Mesenchymal stem cell (in vitro differentiated cells and primary cell): Measurements from ENCODE around the gene CCDC187. TPM values are rescaled to one million over a fixed set of nuclear protein-coding genes. Genes with fewer than 3 reads are reported as not detected.
"Not testable (repeated sequence)": the region's sequence is repeated elsewhere in the genome, so short reads cannot be mapped to it uniquely, and the experiment has no call there.

Experiments
- DNase-seq: peaks from one replicate; pipeline ENCODE4 v3.0.0-alpha.2; 2013
- H2AFZ ChIP-seq: one replicate; pipeline ENCODE4 v1.6.1; 2013; ENCODE audit warnings: low read depth, mild to moderate bottlenecking, control low read depth, inconsistent platforms, low read length, moderate library complexity
- H2AK5ac ChIP-seq: 2 replicates; pipeline ENCODE4 v1.6.1; 2013; ENCODE audit warnings: low read length, moderate library complexity, mild to moderate bottlenecking, inconsistent platforms; ENCODE audit not compliant: severe bottlenecking
- H2BK120ac ChIP-seq: one replicate; pipeline ENCODE4 v1.6.1; 2013; ENCODE audit warnings: low read depth, mild to moderate bottlenecking, inconsistent platforms, low read length, moderate library complexity
- H2BK12ac ChIP-seq, 2 experiments: one replicate each; pipeline ENCODE4 v1.6.1; 2013; ENCODE audit warnings: inconsistent platforms in 2 of 2, low read length in 2 of 2, mild to moderate bottlenecking in 2 of 2, moderate library complexity in 2 of 2, control low read depth in 1 of 2
- H2BK15ac ChIP-seq: one replicate; pipeline ENCODE4 v1.6.1; 2013; ENCODE audit warnings: mild to moderate bottlenecking, low read depth, inconsistent platforms; ENCODE audit not compliant: poor library complexity, severe bottlenecking
- H2BK5ac ChIP-seq: 2 replicates; pipeline ENCODE4 v1.6.1; 2013; ENCODE audit warnings: low read depth, mild to moderate bottlenecking, low read length, control low read depth, inconsistent platforms; ENCODE audit not compliant: poor library complexity, severe bottlenecking
- H3K14ac ChIP-seq, 2 experiments: one replicate each; pipeline ENCODE4 v1.6.1; 2013; ENCODE audit warnings: inconsistent platforms in 2 of 2, low read length in 2 of 2, control low read depth in 1 of 2, mild to moderate bottlenecking in 1 of 2, moderate library complexity in 1 of 2
- H3K18ac ChIP-seq, 2 experiments: one replicate each; pipeline ENCODE4 v1.6.1; 2013; ENCODE audit warnings: inconsistent platforms in 2 of 2, low read length in 2 of 2, control low read depth in 1 of 2, low read depth in 1 of 2, mild to moderate bottlenecking in 1 of 2
- H3K23ac ChIP-seq, 2 experiments: one replicate each; pipeline ENCODE4 v1.6.1; 2013; ENCODE audit warnings: inconsistent platforms in 2 of 2, low read length in 2 of 2, mild to moderate bottlenecking in 2 of 2, moderate library complexity in 2 of 2, control low read depth in 1 of 2
- H3K27ac ChIP-seq: 2 replicates; pipeline ENCODE4 v1.5.1; 2013; ENCODE audit warnings: mild to moderate bottlenecking, moderate library complexity, low read length, control low read depth, inconsistent platforms; ENCODE audit not compliant: poor library complexity, severe bottlenecking
- H3K27me3 ChIP-seq, 2 experiments: 2 replicates each; pipeline versions ENCODE4 v1.6.1 to v1.7.0; 2013; ENCODE audit warnings: low read length in 2 of 2, mild to moderate bottlenecking in 2 of 2, moderate library complexity in 2 of 2, control low read depth in 1 of 2, inconsistent platforms in 1 of 2; ENCODE audit not compliant: control insufficient read depth in 1 of 2, insufficient read depth in 1 of 2
- H3K36me3 ChIP-seq, 2 experiments: 2 replicates each; pipeline versions ENCODE4 v1.6.1 to v1.7.0; 2013; ENCODE audit warnings: low read length in 2 of 2, control low read depth in 1 of 2, inconsistent platforms in 1 of 2, low read depth in 1 of 2, mild to moderate bottlenecking in 1 of 2; ENCODE audit not compliant: insufficient read depth in 2 of 2, control insufficient read depth in 1 of 2
- H3K4ac ChIP-seq, 2 experiments: one replicate each; pipeline ENCODE4 v1.6.1; 2013; ENCODE audit warnings: inconsistent platforms in 2 of 2, low read length in 2 of 2, mild to moderate bottlenecking in 2 of 2, moderate library complexity in 2 of 2, control low read depth in 1 of 2, low read depth in 1 of 2
- H3K4me1 ChIP-seq: 2 replicates; pipeline ENCODE4 v1.6.1; 2013; ENCODE audit warnings: low read depth, low read length, control low read depth; ENCODE audit not compliant: control insufficient read depth, insufficient read depth
- H3K4me2 ChIP-seq: 2 replicates; pipeline ENCODE4 v1.6.1; 2013; ENCODE audit warnings: low read length, mild to moderate bottlenecking, inconsistent platforms; ENCODE audit not compliant: poor library complexity, severe bottlenecking
- H3K4me3 ChIP-seq, 2 experiments: 2 replicates each; pipeline versions ENCODE4 v1.5.1 to v1.7.0; 2013; ENCODE audit warnings: low read length in 2 of 2, mild to moderate bottlenecking in 2 of 2, control low read depth in 1 of 2, low read depth in 1 of 2; ENCODE audit not compliant: insufficient read depth in 1 of 2
- H3K79me1 ChIP-seq: replicated peaks from 2 replicates; pipeline ENCODE4 v1.6.1; 2013; ENCODE audit warnings: mild to moderate bottlenecking, control low read depth, low read length, inconsistent platforms; ENCODE audit not compliant: poor library complexity, severe bottlenecking
- H3K9ac ChIP-seq: 2 replicates; pipeline ENCODE4 v1.7.0; 2013; ENCODE audit warnings: mild to moderate bottlenecking, low read length, moderate library complexity
- H3K9me3 ChIP-seq: 2 replicates; pipeline ENCODE4 v1.7.0; 2013; ENCODE audit warnings: mild to moderate bottlenecking, low read length; ENCODE audit not compliant: control insufficient read depth
- H4K8ac ChIP-seq: one replicate; pipeline ENCODE4 v1.6.1; 2013; ENCODE audit warnings: inconsistent platforms, mild to moderate bottlenecking, low read length, moderate library complexity
- H4K91ac ChIP-seq: one replicate; pipeline ENCODE4 v1.6.1; 2013; ENCODE audit warnings: mild to moderate bottlenecking, low read length, inconsistent platforms
- WGBS: methylation state at CpG from one replicate; pipeline ENCODE4 v1.1.7; 2013; ENCODE audit warnings: mixed read lengths; 5-methylcytosine and 5-hydroxymethylcytosine counted together
- polyA plus RNA-seq, 2 experiments: library from polyadenylated mRNA; stranded (reverse); fragments of 200-250 nt; gene quantifications; one replicate each; pipeline ENCODE4 v1.2.3, GENCODE V29; 2013

CCDC187 gene
- polyA plus RNA-seq (2013, experiment 1 of 2), result under 0.01 TPM
- polyA plus RNA-seq (2013, experiment 2 of 2), result not detected

- Histone ChIP-seq H3K4me1 (peaks cover 4% of the 10 kb centered on the region), H2AK5ac (no peak within 1 kb of the TSS), H3K27ac (no peak within 1 kb of the TSS), H2BK15ac (no peak within 1 kb of the TSS), H3K27me3 (peaks cover 4 to 66% of the 10 kb centered on the region in 2 experiments), H3K79me1 (no peaks in the 10 kb centered on the region), H2BK5ac (no peak within 1 kb of the TSS), H2BK12ac (no peak within 1 kb of the TSS), H3K9ac (no peak within 1 kb of the TSS), H3K18ac (no peak within 1 kb of the TSS), H3K4me2 (no peak within 1 kb of the TSS), H3K23ac (no peak within 1 kb of the TSS), H2BK120ac (no peak within 1 kb of the TSS), H3K14ac (no peak within 1 kb of the TSS), H3K9me3 (no peaks in the 10 kb centered on the region), H2AFZ (no peak within 1 kb of the TSS), H3K4ac (no peak within 1 kb of the TSS), H4K91ac (peak within 1 kb of the TSS; percentile 1), H3K36me3 (no peaks in the 10 kb centered on the region), H3K4me3 (no peak within 1 kb of the TSS), H4K8ac (no peak within 1 kb of the TSS)
- no peak for DNase-seq
- WGBS, result 85% methylated on average over 22 of the region's 22 CpGs
Measured at GRCh38 chr9:136303825-136304416, at the start of gene CCDC187. Gene CCDC187 (minus strand): TSS chr9:136304094. CDS start chr9:136303830, 264 bp downstream.

GRCh38 chr9:136353088-136353487 is 49.2 kb upstream of the CCDC187 start:
- H3K9me3 ChIP-seq, result no peaks in the 10 kb centered on the region
- H3K4me1 ChIP-seq, result peaks cover 41% of the 10 kb centered on the region
- no peak overlapping the region for H3K14ac ChIP-seq
- H2AFZ ChIP-seq, result no peak overlapping the region
- no peak overlapping the region for H3K4me3 ChIP-seq
- no peak overlapping the region for H2BK120ac ChIP-seq
- no peak overlapping the region for H3K4ac ChIP-seq
- H3K79me1 ChIP-seq, result no peaks in the 10 kb centered on the region
- H3K27ac ChIP-seq, result no peak overlapping the region
- H2BK15ac ChIP-seq, result no peak overlapping the region
- H4K8ac ChIP-seq, result no peak overlapping the region
- H2BK5ac ChIP-seq, result no peak overlapping the region
- H2AK5ac ChIP-seq, result no peak overlapping the region
- no peak overlapping the region for H4K91ac ChIP-seq
- H3K18ac ChIP-seq, result no peak overlapping the region
- 93% methylated on average over 11 of the region's 11 CpGs for WGBS
- no peak for DNase-seq
- no peak overlapping the region for H3K4me2 ChIP-seq
- H3K23ac ChIP-seq, result no peak overlapping the region
- peaks cover 16 to 72% of the 10 kb centered on the region in 2 experiments for H3K36me3 ChIP-seq
- H2BK12ac ChIP-seq, result no peak overlapping the region
- no peak overlapping the region for H3K9ac ChIP-seq
- no peaks in the 10 kb centered on the region for H3K27me3 ChIP-seq

GRCh38 chr9:136352682-136353081 is 48.8 kb upstream of the CCDC187 start:
- no peak for DNase-seq

GRCh38 chr9:136351868-136352267 is 48.0 kb upstream of the CCDC187 start:
- H2BK120ac ChIP-seq, DNase-seq, H3K4me2 ChIP-seq, H3K79me1 ChIP-seq, H4K91ac ChIP-seq, H3K23ac ChIP-seq, H3K27ac ChIP-seq, H2AK5ac ChIP-seq, H3K9me3 ChIP-seq, H3K18ac ChIP-seq, H2AFZ ChIP-seq, H3K4me3 ChIP-seq, H2BK12ac ChIP-seq, H4K8ac ChIP-seq, H3K14ac ChIP-seq, H3K27me3 ChIP-seq, H2BK15ac ChIP-seq, H3K9ac ChIP-seq, H3K4ac ChIP-seq, H2BK5ac ChIP-seq: not testable (repeated sequence)
- Histone ChIP-seq H3K36me3 (peaks cover 13 to 61% of the 10 kb centered on the region in 2 experiments), H3K4me1 (peaks cover 38% of the 10 kb centered on the region)
- 95% methylated on average over 12 of the region's 24 CpGs for WGBS

More at GRCh38 chr9:136352682-136353081, 48.8 kb upstream of the CCDC187 start:
- no peak overlapping the region for H2AK5ac ChIP-seq
- H4K91ac ChIP-seq, result no peak overlapping the region
- no peak overlapping the region for H3K18ac ChIP-seq
- no peak overlapping the region for H2BK120ac ChIP-seq
- H3K14ac ChIP-seq, result peak overlapping the region in 1 of 2 experiments; percentile 36
- no peak overlapping the region for H2BK5ac ChIP-seq
- no peak overlapping the region for H4K8ac ChIP-seq
- no peaks in the 10 kb centered on the region for H3K9me3 ChIP-seq
- H3K9ac ChIP-seq, result no peak overlapping the region
- no peaks in the 10 kb centered on the region for H3K27me3 ChIP-seq
- no peak overlapping the region for H3K4me2 ChIP-seq
- H3K4me1 ChIP-seq, result peaks cover 40% of the 10 kb centered on the region
- H3K36me3 ChIP-seq, result peaks cover 16 to 69% of the 10 kb centered on the region in 2 experiments
- H3K4ac ChIP-seq, result no peak overlapping the region
- no peak overlapping the region for H3K23ac ChIP-seq
- 83% methylated on average over 16 of the region's 16 CpGs for WGBS
- no peak overlapping the region for H2BK15ac ChIP-seq
- no peak overlapping the region for H3K4me3 ChIP-seq
- H3K79me1 ChIP-seq, result no peaks in the 10 kb centered on the region
- no peak overlapping the region for H3K27ac ChIP-seq
- H2BK12ac ChIP-seq, result no peak overlapping the region
- no peak overlapping the region for H2AFZ ChIP-seq
